HepG2 (cell line): ENCODE data around the gene RAP2C. TPM values are rescaled to one million over a fixed set of nuclear protein-coding genes. Genes with fewer than 3 reads are reported as not detected.

ENCODE experiments used
- ATAC-seq: fragments of 200-7000 bp; cut with Tn5 transposase; 3 replicates; pipeline ENCODE4 v1.9.1; 2020; ENCODE audit warnings: mild to moderate bottlenecking, moderate library complexity
- BruUV-seq: library from RNA; stranded (reverse); fragments of 400-500 nt; replicated peaks from 2 replicates; lab custom pipeline; 2021; lab: Mats Ljungman, UMichigan
- CTCF ChIA-PET: fragments of 300-600 bp; formaldehyde crosslinking; extraction: SDS; loops from one replicate; lab custom pipeline; 2021; ENCODE audit warnings: low total read pairs, inconsistent platforms, low intra/inter-chr PET ratio; lab: Yijun Ruan, JAX
- POLR2A ChIA-PET: fragments of 350-600 bp; sonication (Branson Sonifier 250); formaldehyde crosslinking; loops from one replicate; lab custom pipeline; 2020; ENCODE audit warnings: antibody characterized with exemption, inconsistent platforms; lab: Yijun Ruan, JAX
- DNase-seq: peaks from one replicate; pipeline ENCODE4 v3.0.0-alpha.2; 2015; ENCODE audit warnings: low spot score
- FAIRE-seq: peaks from 3 replicates; lab custom pipeline; 2011; peaks lifted over from hg19 to GRCh38; lab: Jason Lieb, UNC
- H2AFZ ChIP-seq: one replicate; pipeline ENCODE4 v1.6.1; 2011; ENCODE audit warnings: low read length, inconsistent platforms
- H3K27ac ChIP-seq: fragments of 300-600 bp; 3 replicates; pipeline ENCODE4 v1.8.0; 2011; ENCODE audit warnings: mixed run types, mild to moderate bottlenecking, mixed read lengths, low read length, inconsistent platforms; ENCODE audit not compliant: insufficient read depth; ENCODE audit errors: extremely low read length
- H3K27me3 ChIP-seq, 2 experiments: fragments of 200-600 bp in 1 of 2; 2 replicates in 1 of 2; 3 replicates in 1 of 2; pipeline versions ENCODE4 v1.6.0 to v1.8.0; 2011; ENCODE audit warnings: low read length in 2 of 2, mild to moderate bottlenecking in 2 of 2, moderate library complexity in 2 of 2, inconsistent platforms in 1 of 2; ENCODE audit not compliant: insufficient read depth in 2 of 2, control insufficient read depth in 1 of 2
- H3K36me3 ChIP-seq, 2 experiments: fragments of 200-600 bp in 1 of 2; replicated peaks in 1 of 2; 2 replicates in 1 of 2; 3 replicates in 1 of 2; pipeline versions ENCODE4 v1.5.1 to v1.8.0; 2011; ENCODE audit warnings: low read length in 2 of 2, inconsistent platforms in 1 of 2; ENCODE audit not compliant: insufficient read depth in 2 of 2, control insufficient read depth in 1 of 2
- H3K4me1 ChIP-seq: 2 replicates; pipeline ENCODE4 v1.5.1; 2012; ENCODE audit warnings: low read length, inconsistent platforms; ENCODE audit not compliant: insufficient read depth
- H3K4me2 ChIP-seq: 2 replicates; pipeline ENCODE4 v1.6.0; 2011; ENCODE audit warnings: low read depth, low read length, inconsistent platforms
- H3K4me3 ChIP-seq, 3 experiments: fragments of 200-600 bp in 1 of 3; sonication (generic), shearing (Covaris generic) in 1 of 3; replicated peaks in 1 of 3; 2 replicates each; pipeline ENCODE4 v1.5.1; 2011 to 2016; ENCODE audit warnings: low read length in 3 of 3, inconsistent platforms in 2 of 3, low read depth in 2 of 3, mild to moderate bottlenecking in 2 of 3, control low read depth in 1 of 3, mixed read lengths in 1 of 3; ENCODE audit not compliant: insufficient read depth in 1 of 3
- H3K79me2 ChIP-seq: one replicate; pipeline ENCODE4 v1.6.1; 2011; ENCODE audit warnings: low read length, inconsistent platforms; ENCODE audit not compliant: insufficient read depth
- H3K9ac ChIP-seq: 2 replicates; pipeline ENCODE4 v1.6.0; 2011; ENCODE audit warnings: mild to moderate bottlenecking, low read depth, low read length, inconsistent platforms; ENCODE audit not compliant: insufficient read depth
- H3K9me3 ChIP-seq: 2 replicates; pipeline ENCODE4 v1.5.1; 2012; ENCODE audit warnings: mild to moderate bottlenecking, low read length
- H4K20me1 ChIP-seq: 2 replicates; pipeline ENCODE4 v1.6.0; 2011; ENCODE audit warnings: inconsistent platforms, mild to moderate bottlenecking, low read length, moderate library complexity; ENCODE audit not compliant: insufficient read depth
- HDAC6 ChIP-seq: fragments of 200-600 bp; sonication (generic); IDR thresholded peaks from 2 replicates; pipeline ENCODE4 v1.7.0; 2017; ENCODE audit warnings: mild to moderate bottlenecking, antibody characterized with exemption, low read length, low read depth
- HOXD1 ChIP-seq: sonication (generic); formaldehyde crosslinking; IDR thresholded peaks from 2 replicates; pipeline ENCODE4 v1.5.0; 2020; ENCODE audit warnings: missing genetic modification reagents
- NKX3-1 ChIP-seq: sonication (generic); formaldehyde crosslinking; IDR thresholded peaks from 2 replicates; pipeline ENCODE4 v1.5.0; 2020; ENCODE audit warnings: missing genetic modification reagents
- PTBP1 ChIP-seq: fragments of 200-400 bp; formaldehyde crosslinking; IDR thresholded peaks from 2 replicates; pipeline ENCODE4 v1.6.1; 2018; ENCODE audit warnings: low read length, low read depth; ENCODE audit not compliant: poor library complexity, severe bottlenecking
- SP2 ChIP-seq: sonication (generic); formaldehyde crosslinking; IDR thresholded peaks from 2 replicates; pipeline ENCODE4 v1.5.1; 2020; ENCODE audit warnings: mild to moderate bottlenecking, missing genetic modification reagents
- U2AF2 ChIP-seq: fragments of 200-400 bp; formaldehyde crosslinking; IDR thresholded peaks from 2 replicates; pipeline ENCODE4 v1.6.1; 2017; ENCODE audit warnings: low read depth, mild to moderate bottlenecking, low read length
- USF2 ChIP-seq, 2 experiments: sonication (generic) in 1 of 2; formaldehyde crosslinking in 1 of 2; IDR thresholded peaks; 2 replicates each; pipeline versions ENCODE4 v1.5.1 to v1.6.1; 2011 to 2020; ENCODE audit warnings: borderline replicate concordance in 1 of 2, low read depth in 1 of 2, low read length in 1 of 2, mild to moderate bottlenecking in 1 of 2, missing genetic modification reagents in 1 of 2, moderate library complexity in 1 of 2
- ZBTB1 ChIP-seq: sonication (generic); formaldehyde crosslinking; IDR thresholded peaks from 2 replicates; pipeline ENCODE4 v1.4.0; 2020; ENCODE audit warnings: missing genetic modification reagents, borderline replicate concordance
- ZBTB46 ChIP-seq: sonication (generic); formaldehyde crosslinking; IDR thresholded peaks from 2 replicates; pipeline ENCODE4 v1.4.0; 2020; ENCODE audit warnings: mild to moderate bottlenecking, missing genetic modification reagents, borderline replicate concordance
- ZNF234 ChIP-seq: sonication (generic); formaldehyde crosslinking; conservative IDR thresholded peaks from 2 replicates; pipeline ENCODE4 v1.5.1; 2020; ENCODE audit warnings: mild to moderate bottlenecking, missing genetic modification reagents
- ZNF567 ChIP-seq: sonication (generic); formaldehyde crosslinking; IDR thresholded peaks from 2 replicates; pipeline ENCODE4 v1.8.1; 2023; ENCODE audit warnings: mild to moderate bottlenecking, missing genetic modification reagents, borderline replicate concordance
- ZNF570 ChIP-seq: sonication (generic); formaldehyde crosslinking; IDR thresholded peaks from 2 replicates; pipeline ENCODE4 v1.4.0; 2020; ENCODE audit warnings: mild to moderate bottlenecking, missing genetic modification reagents, borderline replicate concordance
- ZNF839 ChIP-seq: sonication (generic); formaldehyde crosslinking; IDR thresholded peaks from 2 replicates; pipeline ENCODE4 v1.4.0; 2020; ENCODE audit warnings: missing genetic modification reagents, mild to moderate bottlenecking, borderline replicate concordance
- WGBS: methylation state at CpG from one replicate; pipeline ENCODE4 v1.1.6; 2017; ENCODE audit warnings: low lambda C conversion rate; 5-methylcytosine and 5-hydroxymethylcytosine counted together
- in situ Hi-C: cut with HindIII; loops from 2 replicates; pipeline ENCODE4 v1.10.0; 2017; ENCODE audit warnings: low pct_unique_long_range_greater_than_20kb; ENCODE audit not compliant: extremely low pct_ligation_motif_present
- intact Hi-C: fragments of 100-400 bp; cut with micrococcal nuclease; formaldehyde crosslinking; loops from one replicate; pipeline ENCODE4 v1.10.0; 2022; ENCODE audit not compliant: unreplicated experiment
- polyA plus RNA-seq, 8 experiments: library from polyadenylated mRNA; depleted of rRNA in 3 of 8; stranded (reverse) in 7 of 8; unstranded in 1 of 8; fragments of >200 nt; fragmentation: Illumina TruSeq in 4 of 8; extraction: Trizol in 4 of 8; gene quantifications; 2 replicates each; pipeline versions ENCODE4 v1.2.1 to v1.2.3, GENCODE V29; 2011 to 2016; ENCODE audit warnings: low read depth in 4 of 8, missing spikeins in 1 of 8, mixed read lengths in 1 of 8; ENCODE audit not compliant: insufficient read depth in 1 of 8
- total RNA-seq, 5 experiments: library from RNA; depleted of rRNA; stranded (reverse); fragments of >200 nt; fragmentation: Illumina TruSeq; extraction: Trizol; gene quantifications; 2 replicates each; pipeline ENCODE4 v1.2.3, GENCODE V29; 2016; ENCODE audit warnings: low read depth in 1 of 5

Gene RAP2C
- total and polyA plus RNA-seq, 2 of the 13 experiments (the other 11 are each of a cell fraction or from before 2014, with no cell fraction given), result 8.0 to 28.5 TPM

- CTCF ChIA-PET, result no interaction called here
- TF ChIP-seq HOXD1 (CRISPR knock-in tag) (no peak), ZNF567 (CRISPR knock-in tag) (no peak), HDAC6 (no peak), ZBTB1 (CRISPR knock-in tag) (no peak), NKX3-1 (CRISPR knock-in tag) (no peak), U2AF2 (no peak), ZNF839 (CRISPR knock-in tag) (no peak), ZNF234 (CRISPR knock-in tag) (no peak), USF2 (IDR thresholded peaks at IDR 0.05; ENCODE audit: low read depth, low read length) (no peak), USF2 (CRISPR knock-in tag; IDR thresholded peaks at IDR 0.05; ENCODE audit: borderline replicate concordance) (no peak), PTBP1 (no peak), SP2 (CRISPR knock-in tag) (no peak), ZNF570 (no peak), ZBTB46 (CRISPR knock-in tag) (no peak)
- TF ChIP-seq, all 625 proteins: peak for 0
- POLR2A ChIA-PET, result no interaction called here
- intact Hi-C loops (loop anchor here (5.0 to 10.0 kb wide), 3 partner anchors 139 to 269 kb away; partner anchors contain the start of genes MBNL3 and STK26), in situ Hi-C loops (loop anchor here (5.0 to 10.0 kb wide), 2 partner anchors 139 to 381 kb away; no protein-coding TSS in a partner anchor)
- Histone ChIP-seq H2AFZ (no peak overlapping the region), H3K4me3 (peak overlapping the region; percentile 76 to 87 (median 81); a peak in 5 of 6 replicates), H3K4me1 (peaks cover 19% of the 10 kb centered on the region; the same call in 1 of the 2 replicates), H3K9ac (peak overlapping the region; percentile 80), H3K27me3 (no peaks in the 10 kb centered on the region; a peak in 1 of 5 replicates), H3K4me2 (peak overlapping the region; percentile 66), H3K79me2 (peaks cover 23% of the 10 kb centered on the region), H4K20me1 (no peaks in the 10 kb centered on the region), H3K36me3 (0 out of 5 replicates have a peak, but pooled peaks cover 3 to 4% of the 10 kb centered on the region in 2 experiments), H3K9me3 (no peaks in the 10 kb centered on the region), H3K27ac (peak overlapping the region; percentile 91)
- WGBS, result 0% methylated on average over 8 of the region's 8 CpGs
- FAIRE-seq, result no peak
- no peak for DNase-seq
- BruUV-seq, result no TSS peak
- no peak for ATAC-seq
Observed at GRCh38 chrX:132216283-132216682, 3.0 kb downstream of the RAP2C start.
